ENCODE measurements around the gene SLC6A6.
A peak's percentile ranks its signal among the peaks of the same experiment; 100 is the strongest.

SLC6A6 gene

DNA sequence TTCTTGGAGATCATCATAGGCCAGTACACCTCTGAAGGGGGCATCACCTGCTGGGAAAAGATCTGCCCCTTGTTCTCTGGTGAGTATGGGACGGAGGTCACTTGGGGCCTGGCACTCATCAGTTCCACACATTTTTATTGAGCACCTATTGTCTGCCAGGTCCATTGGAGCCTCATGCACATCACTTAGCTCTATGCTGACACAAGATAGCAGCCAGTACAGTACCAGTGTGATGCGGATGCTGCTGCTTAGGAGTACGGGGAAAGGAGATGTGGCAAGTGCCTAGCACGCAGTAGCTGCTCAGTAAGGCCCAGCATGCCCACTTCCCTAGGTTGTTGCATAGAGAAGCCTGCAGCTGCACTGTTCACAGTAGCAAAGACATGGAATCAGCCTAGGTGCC, 43.4 kb downstream of the SLC6A6 start:
- TF ChIP-seq, protein P1, sequence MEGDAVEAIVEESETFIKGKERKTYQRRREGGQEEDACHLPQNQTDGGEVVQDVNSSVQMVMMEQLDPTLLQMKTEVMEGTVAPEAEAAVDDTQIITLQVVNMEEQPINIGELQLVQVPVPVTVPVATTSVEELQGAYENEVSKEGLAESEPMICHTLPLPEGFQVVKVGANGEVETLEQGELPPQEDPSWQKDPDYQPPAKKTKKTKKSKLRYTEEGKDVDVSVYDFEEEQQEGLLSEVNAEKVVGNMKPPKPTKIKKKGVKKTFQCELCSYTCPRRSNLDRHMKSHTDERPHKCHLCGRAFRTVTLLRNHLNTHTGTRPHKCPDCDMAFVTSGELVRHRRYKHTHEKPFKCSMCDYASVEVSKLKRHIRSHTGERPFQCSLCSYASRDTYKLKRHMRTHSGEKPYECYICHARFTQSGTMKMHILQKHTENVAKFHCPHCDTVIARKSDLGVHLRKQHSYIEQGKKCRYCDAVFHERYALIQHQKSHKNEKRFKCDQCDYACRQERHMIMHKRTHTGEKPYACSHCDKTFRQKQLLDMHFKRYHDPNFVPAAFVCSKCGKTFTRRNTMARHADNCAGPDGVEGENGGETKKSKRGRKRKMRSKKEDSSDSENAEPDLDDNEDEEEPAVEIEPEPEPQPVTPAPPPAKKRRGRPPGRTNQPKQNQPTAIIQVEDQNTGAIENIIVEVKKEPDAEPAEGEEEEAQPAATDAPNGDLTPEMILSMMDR (IDR thresholded peaks at IDR 0.05): no peak
- Histone ChIP-seq H3K27me3 (no peaks in the 10 kb centered on the region), H3K4me1 (ENCODE audit: control insufficient read depth in 1 of 2, insufficient read depth in 1 of 2, low read depth in 1 of 2, low read length in 1 of 2) (peaks cover 10 to 14% of the 10 kb centered on the region in 2 experiments), H3K4me3 (ENCODE audit: low read depth in 1 of 2, low read length in 1 of 2) (no peak overlapping the region), H3K36me3 (peaks cover 94% of the 10 kb centered on the region), H3K9me3 (no peaks in the 10 kb centered on the region), H3K27ac (peak overlapping the region; percentile 42)

DNA sequence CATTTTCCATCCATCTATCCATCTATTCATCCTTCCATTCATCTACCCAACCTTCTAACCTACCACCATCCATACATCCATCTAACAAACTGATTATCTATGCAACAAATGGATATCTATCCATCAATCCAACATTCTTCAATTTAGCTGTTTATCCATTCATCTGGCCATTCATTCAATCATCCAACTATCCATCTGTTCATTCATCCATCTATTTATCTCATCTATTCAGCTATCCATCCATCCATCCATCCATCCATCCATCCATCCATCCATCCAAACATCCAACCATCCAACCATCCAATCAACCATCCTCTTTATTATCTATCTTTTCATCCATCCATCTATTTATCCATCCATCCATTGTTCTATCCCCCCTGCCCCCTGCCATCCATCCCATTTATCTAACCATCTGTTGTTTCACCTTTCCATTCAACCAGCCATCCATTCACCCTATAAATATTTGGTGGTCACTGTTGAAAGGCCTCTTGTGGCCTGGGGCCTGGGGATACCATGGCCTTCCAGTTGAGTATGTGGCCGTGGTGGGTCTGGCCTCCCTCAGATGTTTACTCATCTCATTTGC, 44.7 kb downstream of the SLC6A6 start:
- peaks cover 94% of the 10 kb centered on the region for H3K36me3 ChIP-seq

DNA sequence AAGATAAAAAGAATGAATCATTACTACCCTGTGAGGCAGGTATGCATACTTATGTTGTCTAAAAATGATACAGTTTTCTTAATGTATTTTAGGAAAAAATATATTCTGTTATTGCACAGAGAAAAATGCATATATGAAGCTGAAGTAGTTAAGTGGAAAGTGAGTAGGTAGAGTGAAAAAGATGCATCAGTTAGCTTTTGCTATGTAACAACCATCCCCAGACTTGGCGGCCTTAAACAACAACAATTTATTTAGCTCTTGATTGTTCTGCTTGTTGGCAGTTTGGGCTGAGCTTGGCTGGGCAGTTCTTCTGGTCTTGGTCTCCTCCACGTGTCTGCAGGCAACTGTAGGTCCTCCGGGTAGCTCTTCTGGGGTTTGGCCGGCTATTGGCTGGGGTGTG, 45.7 kb downstream of the SLC6A6 start:
- Histone ChIP-seq H3K4me1 (ENCODE audit: control insufficient read depth in 1 of 2, insufficient read depth in 1 of 2, low read depth in 1 of 2, low read length in 1 of 2) (peaks cover 0 to 5% of the 10 kb centered on the region in 2 experiments), H3K27me3 (no peaks in the 10 kb centered on the region), H3K36me3 (peaks cover 100% of the 10 kb centered on the region), H3K27ac (peak overlapping the region; percentile 40), H3K4me3 (ENCODE audit: low read depth in 1 of 2, low read length in 1 of 2) (no peak overlapping the region), H3K9me3 (no peaks in the 10 kb centered on the region)
- TF ChIP-seq, protein P1 (IDR thresholded peaks at IDR 0.05): no peak

More for the DNA sequence above, 44.7 kb downstream of the SLC6A6 start:
- no peak overlapping the region for H3K27ac ChIP-seq
- H3K4me3 ChIP-seq (ENCODE audit: low read depth in 1 of 2, low read length in 1 of 2): no peak overlapping the region
- TF ChIP-seq, protein P1 (IDR thresholded peaks at IDR 0.05): no peak
- H3K9me3 ChIP-seq: no peaks in the 10 kb centered on the region
- no peaks in the 10 kb centered on the region for H3K27me3 ChIP-seq
- H3K4me1 ChIP-seq (ENCODE audit: control insufficient read depth in 1 of 2, insufficient read depth in 1 of 2, low read depth in 1 of 2, low read length in 1 of 2): peaks cover 0 to under 1% of the 10 kb centered on the region in 2 experiments

DNA sequence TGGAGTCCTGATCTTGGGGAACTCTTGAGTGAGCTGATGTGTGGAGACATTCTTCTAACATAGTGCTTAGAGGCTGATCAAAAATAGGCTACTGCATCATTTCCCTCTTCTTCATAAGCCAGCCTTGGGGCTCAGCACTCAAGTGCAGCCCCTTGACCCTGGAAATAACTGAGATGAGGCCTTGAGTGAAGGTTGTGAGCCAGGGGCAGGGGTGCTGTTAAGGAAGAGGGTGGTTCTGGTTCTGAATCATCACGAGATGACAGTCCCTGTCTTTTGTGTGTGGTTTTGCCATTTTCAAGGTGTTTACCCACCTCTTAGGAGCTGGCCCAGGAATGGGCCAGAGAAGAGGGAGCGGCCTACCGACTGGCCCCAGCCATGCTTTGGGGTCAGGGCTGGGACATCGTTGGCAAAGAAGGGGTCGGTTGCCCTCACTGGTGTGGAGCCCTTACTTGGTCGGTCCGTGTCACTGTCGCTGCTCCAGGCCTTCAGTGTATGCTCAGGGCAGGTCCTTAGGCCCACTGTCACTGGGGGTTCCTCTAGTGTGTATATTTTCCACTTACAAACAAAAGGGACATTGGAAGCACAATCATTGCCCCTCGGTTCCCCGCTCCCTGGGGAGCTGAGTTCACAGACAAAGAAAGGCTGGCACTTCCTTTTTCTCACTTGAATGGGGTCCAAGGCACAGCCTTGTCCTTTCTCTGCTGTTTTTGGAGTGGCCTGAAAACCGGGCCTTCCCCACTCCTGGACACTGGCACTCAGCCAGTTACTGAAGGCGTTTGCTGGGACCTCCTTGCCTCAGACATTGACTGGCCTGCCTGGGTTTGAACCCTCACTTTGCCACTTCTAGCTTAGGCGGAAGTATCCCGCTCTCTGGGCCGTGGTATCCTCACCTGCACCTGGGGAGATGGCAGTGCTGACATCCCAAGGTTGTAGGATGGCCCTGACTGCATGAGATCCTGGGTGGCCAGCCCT, 46.6 kb downstream of the SLC6A6 start:
- Histone ChIP-seq H3K36me3 (peaks cover 100% of the 10 kb centered on the region), H3K4me1 (ENCODE audit: control insufficient read depth in 1 of 2, insufficient read depth in 1 of 2, low read depth in 1 of 2, low read length in 1 of 2) (peaks cover 8 to 15% of the 10 kb centered on the region in 2 experiments), H3K27me3 (no peaks in the 10 kb centered on the region), H3K9me3 (no peaks in the 10 kb centered on the region), H3K4me3 (ENCODE audit: low read depth in 1 of 2, low read length in 1 of 2) (no peak overlapping the region), H3K27ac (peak overlapping the region; percentile 40)
- TF ChIP-seq, protein P1 (IDR thresholded peaks at IDR 0.05): no peak

DNA sequence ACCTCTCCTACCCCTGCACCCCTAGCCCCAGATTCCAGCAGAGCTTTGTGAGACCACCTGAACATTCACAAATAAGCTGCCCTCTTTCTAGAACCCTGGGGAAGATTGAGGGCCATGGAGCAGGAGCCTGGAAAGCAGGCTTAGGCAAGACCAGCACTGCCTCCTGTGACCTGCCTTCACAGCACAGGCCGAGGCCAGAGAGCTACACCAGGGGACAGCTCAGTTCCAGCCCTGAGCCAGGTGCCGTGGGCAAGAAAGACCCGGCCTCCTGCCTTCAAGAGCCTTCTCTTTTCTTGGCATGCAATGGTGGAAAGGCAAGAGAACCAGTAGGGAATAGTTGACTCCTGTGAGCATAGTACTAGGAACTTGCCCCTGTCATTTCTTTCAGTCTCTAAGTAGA, 48.1 kb downstream of the SLC6A6 start:
- TF ChIP-seq, protein P1 (IDR thresholded peaks at IDR 0.05): no peak
- peaks cover 100% of the 10 kb centered on the region for H3K36me3 ChIP-seq

More for the DNA sequence above, 48.1 kb downstream of the SLC6A6 start:
- Histone ChIP-seq H3K27ac (peak overlapping the region; percentile 41), H3K4me3 (ENCODE audit: low read depth in 1 of 2, low read length in 1 of 2) (no peak overlapping the region), H3K27me3 (no peaks in the 10 kb centered on the region), H3K9me3 (no peaks in the 10 kb centered on the region), H3K4me1 (ENCODE audit: control insufficient read depth in 1 of 2, insufficient read depth in 1 of 2, low read depth in 1 of 2, low read length in 1 of 2) (peaks cover 11 to 19% of the 10 kb centered on the region in 2 experiments)

All from neutrophil (primary cell).